Neural progenitor cell (in vitro differentiated cells): ENCODE measurements around the gene SPCS2.

Experiments used
- EZH2 ChIP-seq: fragments of 200-600 bp; sonication (generic); IDR thresholded peaks from 2 replicates; pipeline ENCODE4 v1.6.1; 2017; ENCODE audit warnings: antibody characterized with exemption, mild to moderate bottlenecking, moderate library complexity
- EZH2phosphoT487 ChIP-seq: fragments of 200-600 bp; sonication (generic); IDR thresholded peaks from 2 replicates; pipeline ENCODE4 v1.6.1; 2017; ENCODE audit warnings: antibody characterized with exemption
- TF ChIP-seq, protein P1 (sequence below): fragments of 200-600 bp; sonication (generic); IDR thresholded peaks from 2 replicates; pipeline ENCODE4 v1.5.1; 2017; ENCODE audit warnings: antibody characterized with exemption, mild to moderate bottlenecking

- TF ChIP-seq, protein P1, sequence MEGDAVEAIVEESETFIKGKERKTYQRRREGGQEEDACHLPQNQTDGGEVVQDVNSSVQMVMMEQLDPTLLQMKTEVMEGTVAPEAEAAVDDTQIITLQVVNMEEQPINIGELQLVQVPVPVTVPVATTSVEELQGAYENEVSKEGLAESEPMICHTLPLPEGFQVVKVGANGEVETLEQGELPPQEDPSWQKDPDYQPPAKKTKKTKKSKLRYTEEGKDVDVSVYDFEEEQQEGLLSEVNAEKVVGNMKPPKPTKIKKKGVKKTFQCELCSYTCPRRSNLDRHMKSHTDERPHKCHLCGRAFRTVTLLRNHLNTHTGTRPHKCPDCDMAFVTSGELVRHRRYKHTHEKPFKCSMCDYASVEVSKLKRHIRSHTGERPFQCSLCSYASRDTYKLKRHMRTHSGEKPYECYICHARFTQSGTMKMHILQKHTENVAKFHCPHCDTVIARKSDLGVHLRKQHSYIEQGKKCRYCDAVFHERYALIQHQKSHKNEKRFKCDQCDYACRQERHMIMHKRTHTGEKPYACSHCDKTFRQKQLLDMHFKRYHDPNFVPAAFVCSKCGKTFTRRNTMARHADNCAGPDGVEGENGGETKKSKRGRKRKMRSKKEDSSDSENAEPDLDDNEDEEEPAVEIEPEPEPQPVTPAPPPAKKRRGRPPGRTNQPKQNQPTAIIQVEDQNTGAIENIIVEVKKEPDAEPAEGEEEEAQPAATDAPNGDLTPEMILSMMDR, result no peak
- no peak for TF ChIP-seq EZH2
- no peak for TF ChIP-seq EZH2phosphoT487
These were observed 55.1 kb downstream of the SPCS2 start for GRCh38 chr11:75004215-75004614.
